ENCODE measurements around the gene SPINK7.

DNA sequence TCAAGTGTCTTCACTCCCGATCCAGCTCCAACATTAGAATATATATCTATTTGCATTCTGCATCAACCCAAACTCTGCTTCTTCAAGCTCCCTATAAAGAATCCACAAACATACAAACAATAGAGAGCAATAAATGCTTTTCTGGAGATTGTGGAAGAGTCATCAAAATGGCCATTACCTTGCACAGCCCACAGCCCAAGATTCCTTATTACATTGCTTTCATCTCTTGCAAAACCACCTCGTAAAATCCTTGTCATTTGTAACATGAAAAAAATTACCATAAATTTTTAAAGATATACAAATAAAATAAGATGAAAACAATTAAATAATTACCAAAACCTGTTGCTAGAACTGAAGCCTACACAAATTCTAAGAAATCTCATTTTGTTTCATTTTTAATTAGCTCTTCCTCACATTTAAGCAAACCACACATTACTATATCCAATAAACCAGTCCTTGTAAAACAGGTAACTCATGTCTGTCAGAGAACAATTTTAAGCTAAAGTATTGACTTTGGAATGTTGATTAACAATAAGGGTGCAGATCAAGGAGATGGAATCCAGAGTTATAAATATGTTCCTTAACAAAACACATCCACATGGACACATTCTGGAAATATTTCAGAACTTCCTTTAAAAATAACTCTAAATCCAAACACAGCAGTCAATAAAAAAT, 30.3 kb downstream of the SPINK7 start:
- TF ChIP-seq EZH2phosphoT487 (IDR thresholded peaks at IDR 0.05; ENCODE audit: low read length) (no peak), EZH2 (optimal IDR thresholded peaks at IDR 0.05; ENCODE audit: low read depth, low read length) (no peak)
- TF ChIP-seq, protein P1, sequence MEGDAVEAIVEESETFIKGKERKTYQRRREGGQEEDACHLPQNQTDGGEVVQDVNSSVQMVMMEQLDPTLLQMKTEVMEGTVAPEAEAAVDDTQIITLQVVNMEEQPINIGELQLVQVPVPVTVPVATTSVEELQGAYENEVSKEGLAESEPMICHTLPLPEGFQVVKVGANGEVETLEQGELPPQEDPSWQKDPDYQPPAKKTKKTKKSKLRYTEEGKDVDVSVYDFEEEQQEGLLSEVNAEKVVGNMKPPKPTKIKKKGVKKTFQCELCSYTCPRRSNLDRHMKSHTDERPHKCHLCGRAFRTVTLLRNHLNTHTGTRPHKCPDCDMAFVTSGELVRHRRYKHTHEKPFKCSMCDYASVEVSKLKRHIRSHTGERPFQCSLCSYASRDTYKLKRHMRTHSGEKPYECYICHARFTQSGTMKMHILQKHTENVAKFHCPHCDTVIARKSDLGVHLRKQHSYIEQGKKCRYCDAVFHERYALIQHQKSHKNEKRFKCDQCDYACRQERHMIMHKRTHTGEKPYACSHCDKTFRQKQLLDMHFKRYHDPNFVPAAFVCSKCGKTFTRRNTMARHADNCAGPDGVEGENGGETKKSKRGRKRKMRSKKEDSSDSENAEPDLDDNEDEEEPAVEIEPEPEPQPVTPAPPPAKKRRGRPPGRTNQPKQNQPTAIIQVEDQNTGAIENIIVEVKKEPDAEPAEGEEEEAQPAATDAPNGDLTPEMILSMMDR (IDR thresholded peaks at IDR 0.05; ENCODE audit: low read length) = no peak
